ENCODE data around the gene CNP. TPM values are rescaled to one million over a fixed set of nuclear protein-coding genes. Genes with fewer than 3 reads are reported as not detected.

Gene CNP
- total and polyA plus RNA-seq, 2 donors (not counting 1 experiment from before 2014, with no cell fraction given) = 19.0 to 45.2 TPM

GRCh38 chr17:41967141-41967920 is 736 bp downstream of the CNP start:
- H3K4me3 ChIP-seq (ENCODE audit: control extremely low read depth in 1 of 5, extremely low read depth in 1 of 5, insufficient read depth in 1 of 5, low read depth in 2 of 5, low read length in 4 of 5) = peak overlapping the region; percentile 52 to 91 (median 82)
- H3K36me3 ChIP-seq (replicated peaks in 1 of 2; ENCODE audit: control extremely low read depth in 1 of 2, control insufficient read depth in 1 of 2, extremely low read depth in 1 of 2, insufficient read depth in 2 of 2, low read length in 1 of 2) = peaks cover 7 to 15% of the 10 kb centered on the region in 2 experiments
- peak overlapping the region; percentile 74 for H3K9ac ChIP-seq (ENCODE audit: low read length)
- H3K9me3 Mint-ChIP-seq (ENCODE audit: insufficient read depth) = no peaks in the 10 kb centered on the region
- CTCF ChIA-PET = interaction anchor here (0.5 to 11.6 kb wide), 8 partner anchors 23 to 214 kb away, joined by 3 to 115 read pairs (median 30); partner anchors contain the start of genes DHX58, DNAJC7, HSPB9 and KAT2A
- no peaks in the 10 kb centered on the region for H3K9me3 ChIP-seq (ENCODE audit: control extremely low read depth in 1 of 3, control insufficient read depth in 2 of 3, insufficient read depth in 1 of 3, low read length in 2 of 3)
- H3K27ac Mint-ChIP-seq = peak overlapping the region; percentile 83
- peak overlapping the region; percentile 85 for H3K4me3 Mint-ChIP-seq
- intact Hi-C loops (cut with micrococcal nuclease) = loop anchor here (10.0 kb wide), 1 partner anchor 233 kb away; the partner anchor contains the start of gene HAP1
- peak overlapping the region; percentile 87 for H2AFZ ChIP-seq (ENCODE audit: insufficient read depth, low read depth, low read length, poor library complexity, severe bottlenecking)
- H4K20me1 ChIP-seq (ENCODE audit: control insufficient read depth, insufficient read depth, low read length, poor library complexity, severe bottlenecking) = peaks cover 21% of the 10 kb centered on the region
- 27% methylated on average over 36 of the region's 39 CpGs for WGBS (ENCODE audit: insufficient coverage)
- no peaks in the 10 kb centered on the region for H3K27me3 Mint-ChIP-seq
- DNase-seq (no peak), ATAC-seq (ENCODE audit: low read depth) (no peak)
- peak overlapping the region; percentile 89 for H3K4me2 ChIP-seq (replicated peaks; ENCODE audit: low read depth, low read length, poor library complexity, severe bottlenecking)
- peaks cover 40% of the 10 kb centered on the region for H3K4me1 Mint-ChIP-seq
- H3K4me1 ChIP-seq (ENCODE audit: control insufficient read depth in 2 of 2, insufficient read depth in 2 of 2, low read length in 2 of 2) = peaks cover 17 to 43% of the 10 kb centered on the region in 2 donors
- peaks cover 38% of the 10 kb centered on the region for H3K79me2 ChIP-seq (ENCODE audit: control insufficient read depth, insufficient read depth, low read length)
- peak overlapping the region; percentile 38 to 75 for H3K27ac ChIP-seq (ENCODE audit: low read length in 2 of 2)
- no peaks in the 10 kb centered on the region for H3K27me3 ChIP-seq (replicated peaks in 1 of 4; ENCODE audit: control extremely low read depth in 1 of 4, control insufficient read depth in 3 of 4, insufficient read depth in 4 of 4, low read length in 3 of 4)
- POLR2A ChIA-PET = interaction anchor here (0.8 to 2.8 kb wide), 9 partner anchors 8 to 319 kb away, joined by 3 to 32 read pairs (median 5); partner anchors contain the start of genes DHX58, DNAJC7, GHDC and KAT2A
- no peak for TF ChIP-seq EZH2 (IDR thresholded peaks at IDR 0.05; ENCODE audit: borderline replicate concordance, insufficient read depth, low read depth, low read length, poor library complexity, severe bottlenecking)
- TF ChIP-seq CTCF (IDR thresholded peaks at IDR 0.05) = no peak
